ENCODE data around the gene SLC7A4. TPM values are rescaled to one million over a fixed set of nuclear protein-coding genes. Genes with fewer than 3 reads are reported as not detected.
"Not testable (repeated sequence)": the region's sequence is repeated elsewhere in the genome, so short reads cannot be mapped to it uniquely, and the experiment has no call there.

The SLC7A4 gene
- polyA plus RNA-seq, 3 donors, result 0.94 to 1.5 (median 1.4) TPM

DNA sequence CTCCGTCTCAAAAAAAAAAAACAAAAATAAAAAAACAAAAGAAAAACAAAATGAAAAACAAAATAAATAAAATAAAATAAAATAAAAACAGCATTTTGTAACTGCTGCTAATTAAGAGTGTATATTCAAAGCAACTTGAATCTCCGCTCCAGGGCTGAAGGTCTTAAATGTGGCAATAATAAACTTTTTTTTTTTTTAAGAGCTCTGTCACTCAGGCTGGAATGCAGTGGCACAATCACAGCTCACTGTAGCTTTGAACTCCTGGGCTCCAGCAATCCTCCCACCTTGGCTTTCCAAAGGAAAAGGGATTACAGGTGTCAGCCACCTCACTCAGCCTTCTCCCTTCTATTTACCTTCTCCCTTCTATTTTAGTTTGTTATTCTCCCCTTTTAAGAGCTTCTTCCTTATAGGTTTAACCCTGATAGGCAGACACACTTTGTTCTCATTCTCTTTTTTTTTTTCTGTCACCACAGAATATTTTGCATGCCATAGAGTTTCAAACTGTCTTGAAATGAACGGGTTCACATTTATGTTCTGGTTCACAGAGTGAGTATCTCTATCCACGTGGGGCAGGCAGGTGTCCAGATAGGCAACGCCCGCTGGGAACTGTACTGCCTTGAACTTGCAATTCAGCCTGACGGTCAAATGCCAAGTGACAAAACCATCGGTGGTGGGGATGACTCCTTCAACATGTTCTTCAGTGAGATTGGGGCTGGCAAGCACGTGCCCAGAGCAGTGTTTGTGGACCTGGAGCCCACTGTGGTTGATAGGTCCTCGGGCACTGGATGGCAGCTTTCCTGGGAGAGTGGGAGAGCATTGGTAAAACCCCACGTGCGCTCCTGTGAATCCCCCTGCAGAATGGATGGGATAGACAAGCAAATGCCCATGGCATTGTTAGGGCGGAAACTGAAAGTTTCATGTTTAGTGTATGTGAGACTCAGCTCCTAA lies 32.8 kb upstream of the SLC7A4 start:
- no peak for DNase-seq (ENCODE audit: low read depth in 3 of 3, low spot score in 2 of 3)

DNA sequence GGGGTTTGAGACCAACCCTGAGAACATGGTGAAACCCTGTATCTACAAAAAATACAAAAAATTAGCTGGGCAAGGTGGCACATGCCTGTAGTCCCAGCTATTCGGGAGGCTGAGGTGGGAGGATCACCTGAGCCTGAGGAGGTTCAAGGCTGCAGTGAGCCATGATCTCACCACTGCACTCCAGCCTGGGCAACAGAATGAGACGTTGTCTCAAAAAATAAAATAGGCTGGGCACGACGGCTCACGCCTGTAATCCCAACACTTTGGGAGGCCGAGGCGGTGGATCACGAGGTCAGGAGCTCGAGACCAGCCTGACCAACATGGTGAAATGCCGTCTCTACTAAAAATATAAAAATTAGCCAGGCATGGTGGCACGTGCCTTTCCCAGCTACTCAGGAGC lies 32.1 kb upstream of the SLC7A4 start:
- DNase-seq (ENCODE audit: low read depth in 3 of 3, low spot score in 2 of 3), result not testable (repeated sequence)

DNA sequence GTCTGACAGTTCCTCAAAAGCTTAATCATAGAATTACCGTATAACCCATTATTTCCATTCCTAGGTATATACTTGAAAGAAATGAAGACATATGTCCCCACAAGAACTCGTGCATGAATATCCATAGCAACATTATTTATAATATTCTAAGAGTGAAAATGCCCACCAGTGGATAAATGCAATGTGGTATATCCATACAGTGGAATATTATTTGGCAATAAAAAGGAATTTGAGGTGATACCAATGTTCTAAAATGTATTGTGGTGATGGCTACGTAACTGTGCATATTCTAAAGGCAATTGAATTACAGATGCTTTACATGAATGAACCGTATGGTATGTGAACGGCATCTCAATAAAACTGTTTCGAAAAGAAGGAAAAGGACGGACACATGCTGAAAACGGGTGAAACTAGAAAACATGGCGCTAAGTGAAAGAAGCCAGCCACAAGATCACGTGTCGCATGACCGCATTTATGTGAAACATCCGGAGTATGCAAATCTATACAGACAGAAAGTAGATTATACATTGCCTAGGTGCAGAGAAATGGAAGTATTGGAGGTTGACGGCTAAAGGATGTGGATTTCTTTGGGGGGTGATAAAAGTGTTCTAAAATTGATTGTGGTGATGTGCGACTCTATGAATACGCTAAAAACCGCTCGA lies 29.4 kb upstream of the SLC7A4 start:
- DNase-seq (ENCODE audit: low read depth in 3 of 3, low spot score in 2 of 3), result not testable (repeated sequence)

DNA sequence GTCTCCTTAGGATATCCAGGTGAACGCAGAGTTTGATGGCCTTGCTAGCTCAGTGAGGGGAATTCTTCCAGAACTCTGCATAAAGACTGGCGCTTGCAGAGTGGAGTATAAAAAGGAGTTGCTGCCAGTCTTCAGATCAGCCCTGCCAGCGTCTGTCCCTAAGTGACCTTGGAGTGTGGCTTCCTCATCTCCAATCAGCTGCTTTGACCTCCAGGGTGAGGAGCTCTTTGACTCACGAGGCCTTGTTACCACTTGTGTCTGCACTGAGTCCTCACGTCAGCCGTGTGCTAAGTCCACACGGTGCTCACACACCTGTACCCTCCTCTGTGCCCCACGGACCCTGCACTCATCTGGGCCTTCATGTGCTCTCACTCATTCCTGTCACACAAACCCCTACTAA lies 28.0 kb upstream of the SLC7A4 start:
- not testable (repeated sequence) for DNase-seq (ENCODE audit: low read depth in 3 of 3, low spot score in 2 of 3)

DNA sequence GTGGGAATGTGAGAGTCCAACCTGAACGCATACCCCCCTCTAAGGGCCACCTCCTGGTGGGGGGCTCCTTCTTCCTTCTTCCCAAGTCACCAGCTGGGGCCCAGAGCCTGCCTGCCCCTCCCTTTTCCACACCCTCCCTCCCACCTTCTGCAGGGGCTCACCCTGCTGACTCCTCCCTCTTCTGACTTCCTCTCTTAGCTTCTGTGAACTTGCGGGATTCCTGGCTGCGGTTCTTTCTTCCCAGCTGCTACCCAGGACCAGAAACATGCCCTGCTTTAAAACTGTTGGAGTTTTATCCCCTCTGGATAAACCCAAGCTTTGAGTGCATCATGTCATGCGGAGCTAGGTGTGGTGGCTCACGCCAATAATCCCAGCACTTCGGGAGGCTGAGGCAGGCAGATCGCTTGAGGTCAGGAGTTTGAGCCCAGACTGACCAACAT lies 23.5 kb upstream of the SLC7A4 start:
- no peak for DNase-seq (ENCODE audit: low read depth in 3 of 3, low spot score in 2 of 3)

DNA sequence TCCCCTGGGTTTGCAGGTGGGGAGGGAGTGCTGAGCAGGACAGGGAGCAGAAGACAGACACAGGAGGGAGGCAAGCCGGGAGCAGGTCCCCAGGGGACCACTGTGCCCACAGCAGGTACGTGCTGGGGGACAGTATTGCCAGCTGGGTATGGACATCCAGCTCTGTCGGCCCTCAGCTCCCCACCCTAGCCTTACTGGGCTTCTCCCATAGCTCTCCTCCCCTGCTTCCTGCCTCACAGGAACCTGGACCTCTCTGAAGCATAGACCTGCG lies 23.1 kb upstream of the SLC7A4 start:
- DNase-seq (ENCODE audit: low read depth in 3 of 3, low spot score in 2 of 3), result no peak

DNA sequence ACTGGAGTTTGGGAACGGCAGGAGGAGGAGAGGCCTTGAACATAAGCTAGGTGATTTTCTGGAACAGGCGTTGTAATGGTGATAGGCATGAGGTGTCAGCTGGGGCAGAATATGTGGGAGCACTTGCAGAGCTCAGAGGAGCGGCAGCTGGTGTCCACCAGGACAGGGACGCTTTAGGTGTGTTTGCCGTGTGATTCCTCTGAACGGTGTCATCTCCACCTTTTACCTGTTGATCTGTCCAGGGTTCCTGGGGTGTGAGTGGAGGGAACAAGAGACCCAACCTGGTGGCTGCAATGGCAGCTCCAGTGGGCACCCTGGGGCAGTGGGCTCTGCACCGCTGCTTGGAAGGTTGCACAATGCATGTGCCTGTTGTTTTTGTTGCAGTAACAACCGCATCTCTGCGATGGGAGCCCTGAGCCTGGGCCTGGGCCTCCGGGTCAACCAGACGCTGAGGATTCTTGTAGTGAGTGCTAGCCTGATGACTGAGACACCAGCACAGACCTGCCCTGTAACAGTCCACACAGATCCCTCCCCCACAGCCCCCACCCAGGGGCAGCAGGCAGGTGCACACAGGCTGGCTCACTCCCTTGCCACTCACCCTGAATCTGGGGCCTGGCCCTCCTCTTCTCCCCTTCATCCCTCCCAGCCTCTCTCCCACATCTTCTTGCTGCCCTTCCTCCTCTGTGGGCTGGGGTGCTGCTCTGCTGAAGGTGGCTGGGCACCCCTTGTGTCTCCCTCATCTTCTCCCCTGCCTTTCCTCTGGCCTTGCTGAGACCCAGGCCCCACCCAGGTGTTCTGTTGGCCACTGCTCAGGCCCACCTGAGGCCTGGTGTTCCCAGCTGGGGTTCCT lies 22.6 kb upstream of the SLC7A4 start:
- no peak for DNase-seq (ENCODE audit: low read depth in 3 of 3, low spot score in 2 of 3)

DNA sequence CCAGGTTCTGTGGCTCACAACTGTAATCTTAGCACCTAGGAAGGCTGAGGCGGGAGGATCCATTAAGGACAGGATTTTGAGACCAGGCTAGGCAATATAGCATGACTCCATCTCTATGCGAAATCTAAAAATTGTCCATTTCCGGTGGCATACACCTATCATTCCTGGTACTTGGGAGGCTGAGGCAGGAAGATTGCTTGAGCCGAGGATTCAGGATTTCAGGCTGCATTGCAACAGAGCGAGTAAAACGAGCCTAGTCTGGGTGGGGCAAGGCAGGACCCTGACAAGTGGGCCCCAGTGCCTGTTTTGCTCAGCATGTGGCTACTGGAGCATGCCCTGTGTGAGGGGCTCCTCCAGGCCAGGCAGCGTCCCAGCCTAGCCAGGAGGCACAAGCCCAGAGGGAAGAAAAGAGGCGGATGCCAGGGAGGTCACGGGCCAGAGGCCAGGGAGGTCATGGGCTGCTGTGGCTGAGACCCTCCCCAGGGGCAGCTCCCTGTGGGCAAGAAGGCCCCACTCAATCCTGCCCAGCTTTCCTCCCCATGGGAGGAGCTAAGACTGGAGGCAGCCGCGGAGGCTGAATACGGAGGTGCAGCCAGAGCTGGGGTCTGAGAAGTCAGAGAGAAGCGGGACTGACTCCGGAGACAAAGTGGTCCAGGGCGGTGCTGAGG lies 21.8 kb upstream of the SLC7A4 start:
- no peak for DNase-seq (ENCODE audit: low read depth in 3 of 3, low spot score in 2 of 3)

DNA sequence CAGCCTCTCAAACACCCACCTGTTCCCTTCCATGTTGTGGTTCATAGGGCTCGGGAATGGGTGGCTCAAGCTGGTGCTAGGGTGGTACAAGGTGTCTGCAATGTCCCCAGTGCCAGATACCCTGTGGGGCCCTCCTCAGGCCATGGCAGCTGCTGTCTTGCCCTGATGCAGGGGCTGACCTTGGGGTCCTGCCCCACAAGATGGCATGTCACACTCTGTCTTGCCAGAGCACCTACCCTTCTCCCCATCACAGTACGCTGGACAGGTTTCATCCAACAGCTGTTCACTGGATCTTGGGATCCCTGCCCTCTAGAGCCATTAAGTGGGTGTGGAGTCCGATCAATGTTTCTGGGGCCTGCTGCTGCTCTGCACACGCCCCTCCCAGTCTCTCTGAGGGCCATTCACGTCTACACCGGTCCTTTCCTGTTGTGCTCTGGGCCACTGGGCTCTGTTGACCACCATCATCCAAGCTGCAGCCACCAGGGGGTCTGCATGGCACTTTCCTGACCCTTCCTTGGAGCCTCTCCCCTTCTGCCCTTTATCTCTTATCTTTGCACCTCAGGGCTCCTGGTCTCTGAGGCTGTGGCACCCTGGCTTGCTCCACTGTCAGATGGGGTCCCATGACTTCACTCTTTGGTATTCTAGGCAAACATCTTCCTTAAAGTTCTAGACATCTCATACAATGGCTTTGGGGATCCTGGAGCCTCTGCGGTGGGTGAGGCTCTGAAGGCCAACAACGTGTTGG lies 20.5 kb upstream of the SLC7A4 start:
- no peak for DNase-seq (ENCODE audit: low read depth in 3 of 3, low spot score in 2 of 3)

DNA sequence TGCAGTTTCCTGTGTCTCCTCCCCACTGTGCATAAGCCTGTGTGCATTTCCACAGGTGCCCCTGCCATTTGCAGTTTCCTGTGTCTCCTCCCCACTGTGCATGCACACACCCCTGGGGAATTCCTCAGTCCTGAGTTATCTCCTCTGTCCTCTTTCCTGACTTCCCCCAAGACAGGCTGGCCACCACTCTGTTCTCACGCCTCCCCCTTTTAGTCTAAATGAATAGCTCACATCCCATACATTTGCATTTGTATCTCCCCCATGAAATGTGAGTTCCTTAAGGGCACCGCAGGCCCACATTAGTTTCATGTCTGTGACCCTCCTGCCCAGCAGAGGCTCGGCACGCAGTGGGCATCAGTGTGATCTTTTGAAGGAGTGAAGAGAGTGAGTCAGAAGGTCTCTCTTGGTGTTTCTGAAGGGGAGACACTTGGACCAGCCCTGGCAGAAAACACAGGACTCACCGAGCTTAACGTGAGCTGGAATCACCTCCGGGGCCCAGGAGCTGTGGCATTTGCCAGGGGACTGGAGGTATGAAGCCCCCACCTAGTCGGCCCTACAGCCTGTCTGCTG lies 19.6 kb upstream of the SLC7A4 start:
- DNase-seq (ENCODE audit: low read depth in 3 of 3, low spot score in 2 of 3), result no peak

DNA sequence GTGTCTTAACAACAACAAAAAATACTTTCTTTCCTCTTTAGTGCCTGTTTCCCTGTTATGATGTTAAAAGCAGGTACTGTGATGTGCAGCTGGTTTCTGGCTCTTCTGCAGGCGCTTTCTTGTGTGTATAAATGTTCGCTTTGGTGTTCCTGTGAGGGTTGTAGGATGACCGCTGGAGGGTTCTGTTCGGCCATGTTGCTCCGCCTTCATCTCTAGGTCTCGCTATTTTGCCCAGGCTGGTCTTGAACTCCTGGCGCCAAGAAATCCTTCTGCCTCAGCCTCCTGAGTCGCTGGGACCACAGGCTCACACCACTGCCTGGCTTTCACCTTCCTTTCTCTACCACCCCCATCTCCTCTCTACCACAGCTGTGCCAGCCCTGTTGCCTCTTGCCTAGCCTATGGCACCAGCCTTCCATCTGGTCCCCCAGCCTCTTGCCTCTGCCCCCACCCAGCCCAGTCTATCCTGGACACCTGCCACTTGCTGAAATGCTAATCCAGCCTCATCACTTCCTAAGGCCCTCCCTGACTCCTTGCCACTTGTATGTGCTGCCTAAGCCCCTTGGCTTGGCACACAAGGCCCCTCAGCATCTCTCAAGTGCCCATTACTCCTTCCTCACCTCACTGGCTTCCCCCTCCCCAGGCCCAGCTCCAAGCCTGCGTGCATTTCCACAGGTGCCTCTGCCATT lies 18.9 kb upstream of the SLC7A4 start:
- DNase-seq (ENCODE audit: low read depth in 3 of 3, low spot score in 2 of 3), result no peak

DNA sequence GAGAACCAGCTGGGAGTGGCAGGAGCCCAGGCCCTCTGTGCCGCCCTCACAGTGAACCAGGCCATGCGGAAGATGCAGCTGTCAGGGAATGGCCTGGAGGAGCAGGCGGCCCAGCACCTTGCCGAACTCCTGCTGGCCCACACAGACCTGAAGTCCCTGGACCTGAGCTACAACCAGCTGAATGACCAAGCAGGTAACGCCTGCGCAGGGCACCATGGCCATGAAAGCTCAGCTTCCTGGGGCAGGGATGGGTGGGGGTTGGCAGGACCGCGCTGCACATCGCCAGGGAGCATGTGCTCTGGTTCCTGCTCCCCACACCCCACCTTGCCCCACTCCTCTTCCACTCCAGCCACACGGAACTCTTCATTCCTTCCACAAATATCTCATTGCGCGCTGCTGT lies 16.6 kb upstream of the SLC7A4 start:
- DNase-seq (ENCODE audit: low read depth in 3 of 3, low spot score in 2 of 3), result not testable (repeated sequence)

DNA sequence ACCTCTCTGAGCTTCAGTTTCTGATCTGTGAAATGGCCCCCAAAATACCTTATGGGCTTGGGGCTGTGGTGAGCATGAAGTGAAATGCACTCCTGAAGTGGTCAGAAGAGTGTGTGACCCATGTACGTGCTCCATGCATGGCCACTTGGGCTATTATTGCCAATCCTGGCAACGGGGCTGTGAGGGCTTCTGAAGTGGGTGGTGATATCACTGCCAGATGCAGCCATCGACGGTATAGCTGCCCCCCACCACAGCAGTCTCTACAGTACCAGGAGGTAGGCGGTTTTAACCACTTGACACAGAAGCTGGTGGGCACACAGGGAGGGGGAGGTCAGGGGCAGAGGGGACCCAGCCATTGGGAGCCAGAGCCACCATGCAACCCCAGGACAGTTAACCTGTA lies 16.1 kb upstream of the SLC7A4 start:
- not testable (repeated sequence) for DNase-seq (ENCODE audit: low read depth in 3 of 3, low spot score in 2 of 3)

DNA sequence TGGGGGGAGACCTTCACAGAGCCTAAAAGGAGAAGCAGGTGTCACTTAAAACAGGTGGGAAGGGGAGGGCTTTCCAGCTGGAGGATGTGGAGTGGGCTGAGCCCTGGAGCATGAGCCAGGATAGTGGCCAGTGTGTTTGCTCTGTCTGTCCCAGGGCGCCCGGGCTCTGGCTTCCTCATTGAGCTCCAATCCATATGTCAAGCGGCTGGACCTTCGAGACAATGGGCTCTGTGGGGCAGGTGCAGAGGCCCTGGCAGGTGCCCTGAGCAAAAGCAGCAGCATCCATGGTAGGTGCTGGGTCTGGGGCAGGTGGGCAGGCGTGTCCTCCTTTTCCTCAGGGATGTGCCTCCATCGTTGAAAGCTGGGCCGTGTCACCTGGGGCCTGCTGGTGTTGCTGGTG lies 15.4 kb upstream of the SLC7A4 start:
- no peak for DNase-seq (ENCODE audit: low read depth in 3 of 3, low spot score in 2 of 3)

DNA sequence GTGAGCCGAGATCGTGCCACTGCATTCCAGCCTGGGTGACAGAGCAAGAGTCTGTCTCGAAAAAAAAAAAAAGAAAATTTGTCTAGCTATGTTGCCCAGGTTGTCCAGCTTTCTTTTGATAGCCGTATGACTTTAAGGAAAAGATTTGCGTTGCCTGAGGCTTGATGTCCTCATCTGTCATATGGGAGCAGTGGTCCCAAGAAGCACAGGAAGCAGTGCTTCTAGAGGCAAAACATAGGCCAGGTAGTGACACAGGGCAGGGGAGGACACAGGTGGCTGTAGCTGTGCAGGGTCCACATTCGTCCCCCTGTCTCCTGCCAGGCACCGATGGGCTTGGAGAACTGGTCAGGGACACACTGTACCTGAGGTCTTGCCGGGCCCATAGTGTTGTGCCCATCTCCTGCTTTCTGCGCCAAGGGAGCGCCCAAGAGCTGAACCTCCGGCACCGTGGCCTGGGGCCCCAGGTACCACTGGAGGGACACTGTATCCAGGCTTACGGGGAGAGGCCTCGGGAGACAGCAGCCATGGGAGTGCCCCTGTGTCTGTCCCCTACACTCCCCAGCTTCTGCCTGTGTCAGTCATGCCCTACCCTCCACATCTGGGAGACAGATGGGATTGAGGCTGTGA lies 14.8 kb upstream of the SLC7A4 start:
- DNase-seq (ENCODE audit: low read depth in 3 of 3, low spot score in 2 of 3), result no peak

DNA sequence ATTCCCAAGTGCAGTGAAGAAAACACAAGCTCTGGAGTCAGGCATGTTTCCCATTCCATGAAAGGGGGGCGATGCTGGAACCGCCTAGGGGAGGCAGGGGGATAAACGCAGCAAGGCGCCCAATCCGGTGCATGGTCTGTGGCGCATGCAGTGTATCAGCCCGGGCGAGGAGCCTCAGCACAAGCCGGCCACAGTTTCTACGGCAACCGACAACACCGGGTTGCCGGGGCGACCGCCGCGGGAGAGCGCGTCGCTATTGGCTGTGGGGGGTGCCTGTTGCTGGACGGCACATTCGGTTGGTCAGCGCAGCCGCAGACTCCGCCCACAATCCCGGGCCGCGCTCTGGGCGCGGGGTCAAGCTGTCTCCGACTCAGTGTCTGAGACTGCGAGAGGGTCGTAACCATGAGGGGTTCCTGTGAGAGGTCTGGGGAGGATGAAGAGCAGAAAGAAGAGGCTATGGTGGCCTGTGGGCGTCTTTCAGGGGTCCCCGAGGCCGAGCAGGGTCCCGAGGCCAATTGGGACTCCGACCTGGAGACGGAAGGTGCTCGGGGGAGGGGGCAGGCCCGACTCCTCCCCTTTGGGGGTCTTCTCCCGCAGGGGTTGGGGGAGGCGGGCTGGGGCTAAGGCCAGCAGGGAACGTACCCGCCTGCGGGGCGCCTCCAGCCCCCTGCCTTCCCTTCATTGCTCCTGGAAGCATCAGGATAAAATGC lies 13.4 kb upstream of the SLC7A4 start, which contains the start of gene LRRC74B:
Gene LRRC74B, plus strand, starts transcription at position 362 of the 710 bp plus-strand sequence. Its CDS starts 41 bp downstream, at position 403.
- DNase-seq (ENCODE audit: low read depth in 3 of 3, low spot score in 2 of 3), result peak; percentile 73 to 88 (median 79)

DNA sequence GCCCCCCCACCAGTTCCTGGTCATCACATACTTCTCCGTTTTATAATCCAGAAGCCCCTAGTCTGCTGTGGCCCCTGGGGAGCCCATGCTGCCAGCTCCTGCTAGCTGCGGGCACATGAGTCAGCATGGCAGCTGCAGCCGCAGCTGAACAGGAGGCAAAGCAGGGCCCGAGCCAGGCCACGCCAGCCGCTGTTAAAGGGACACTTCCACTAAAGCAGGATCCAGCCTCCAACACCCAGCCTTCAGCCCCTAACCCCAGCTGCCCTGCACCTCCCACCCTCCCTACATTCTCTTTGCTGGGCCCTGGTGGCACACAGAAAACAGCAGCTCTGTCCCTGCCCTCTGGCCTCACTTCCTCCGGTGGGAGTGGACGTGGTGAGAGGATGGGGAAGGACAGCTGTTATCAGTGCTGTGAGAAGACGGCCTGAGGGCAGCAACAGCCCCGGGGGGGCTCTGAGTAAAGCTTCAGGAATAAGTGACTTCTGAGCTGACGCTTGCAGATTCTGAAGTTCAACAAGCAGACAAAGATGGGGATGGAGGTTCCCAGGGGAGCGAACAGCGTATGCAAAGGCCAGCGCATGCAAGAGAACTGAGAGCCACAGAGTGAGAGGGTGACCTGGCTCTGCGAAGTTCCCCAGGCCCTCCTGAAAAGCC lies 12.7 kb upstream of the SLC7A4 start:
- DNase-seq (ENCODE audit: low read depth in 3 of 3, low spot score in 2 of 3), result no peak

Measured in right renal cortex interstitium (tissue), 3 donors.